HG02852 (cell line): Measurements from ENCODE around the gene RNF26.

Experiments used
- ATAC-seq: cut with Tn5 transposase; IDR thresholded peaks from one replicate; pipeline ENCODE4 v1.9.1; 2021; ENCODE audit warnings: mild to moderate bottlenecking, moderate library complexity; ENCODE audit not compliant: unreplicated experiment

Gene RNF26

GRCh38 chr11:119369132-119369925 lies 35.0 kb downstream of the RNF26 start:
- no peak for ATAC-seq

GRCh38 chr11:119370486-119371046 lies 36.2 kb downstream of the RNF26 start:
- no peak for ATAC-seq

- ATAC-seq = no peak
Observed at GRCh38 chr11:119371067-119371601, 36.8 kb downstream of the RNF26 start.

GRCh38 chr11:119371778-119372182 lies 37.5 kb downstream of the RNF26 start:
- ATAC-seq = no peak

- no peak for ATAC-seq
Observed at GRCh38 chr11:119372260-119373058, 38.1 kb downstream of the RNF26 start.

GRCh38 chr11:119373059-119373920 lies 39.0 kb downstream of the RNF26 start:
- no peak for ATAC-seq

GRCh38 chr11:119373921-119374631 lies 39.7 kb downstream of the RNF26 start:
- ATAC-seq = no peak

- no peak for ATAC-seq
Observed at GRCh38 chr11:119374632-119375336, 40.5 kb downstream of the RNF26 start.

- ATAC-seq = no peak
Observed at GRCh38 chr11:119375337-119376196, 41.2 kb downstream of the RNF26 start.

GRCh38 chr11:119376197-119376847 lies 42.0 kb downstream of the RNF26 start:
- ATAC-seq = no peak

GRCh38 chr11:119377112-119377901 lies 43.0 kb downstream of the RNF26 start:
- no peak for ATAC-seq

GRCh38 chr11:119377961-119378667 lies 43.8 kb downstream of the RNF26 start:
- ATAC-seq = no peak

GRCh38 chr11:119378851-119379465 lies 44.6 kb downstream of the RNF26 start:
- ATAC-seq = no peak

- no peak for ATAC-seq
Observed at GRCh38 chr11:119380160-119380826, 46.0 kb downstream of the RNF26 start.

- ATAC-seq = no peak
Observed at GRCh38 chr11:119380827-119381180, 46.5 kb downstream of the RNF26 start.
